Spleen (tissue), 7 donors: ENCODE measurements around the gene C11orf91.

Experiments used
- POLR2A ChIP-seq, 3 donors: fragments of 450-650 bp; IDR thresholded peaks; one replicate each; pipeline ENCODE4 v1.5.1; 2017; ENCODE audit warnings: antibody characterized with exemption in 3 of 3, mild to moderate bottlenecking in 1 of 3
- TF ChIP-seq, protein P1 (sequence below), 11 experiments: fragments of 200-600 bp in 7 of 11; fragments of 450-650 bp in 4 of 11; sonication (generic) in 4 of 11; IDR thresholded peaks in 8 of 11; conservative IDR thresholded peaks in 3 of 11; 1 replicate in 7 of 11; 2 replicates in 4 of 11; pipeline versions ENCODE4 v1.4.0 to v1.8.0; 2016 to 2021; ENCODE audit warnings: antibody characterized with exemption in 11 of 11, inconsistent platforms in 4 of 11, mild to moderate bottlenecking in 1 of 11
- donor health status: DM: no; HTN: no; CAD: no; lungs with moderate emphysema.
- donor health status: DM: no; HTN: no; CAD: no.
- donor health status: DM: no; HTN: no; CAD: no.

DNA sequence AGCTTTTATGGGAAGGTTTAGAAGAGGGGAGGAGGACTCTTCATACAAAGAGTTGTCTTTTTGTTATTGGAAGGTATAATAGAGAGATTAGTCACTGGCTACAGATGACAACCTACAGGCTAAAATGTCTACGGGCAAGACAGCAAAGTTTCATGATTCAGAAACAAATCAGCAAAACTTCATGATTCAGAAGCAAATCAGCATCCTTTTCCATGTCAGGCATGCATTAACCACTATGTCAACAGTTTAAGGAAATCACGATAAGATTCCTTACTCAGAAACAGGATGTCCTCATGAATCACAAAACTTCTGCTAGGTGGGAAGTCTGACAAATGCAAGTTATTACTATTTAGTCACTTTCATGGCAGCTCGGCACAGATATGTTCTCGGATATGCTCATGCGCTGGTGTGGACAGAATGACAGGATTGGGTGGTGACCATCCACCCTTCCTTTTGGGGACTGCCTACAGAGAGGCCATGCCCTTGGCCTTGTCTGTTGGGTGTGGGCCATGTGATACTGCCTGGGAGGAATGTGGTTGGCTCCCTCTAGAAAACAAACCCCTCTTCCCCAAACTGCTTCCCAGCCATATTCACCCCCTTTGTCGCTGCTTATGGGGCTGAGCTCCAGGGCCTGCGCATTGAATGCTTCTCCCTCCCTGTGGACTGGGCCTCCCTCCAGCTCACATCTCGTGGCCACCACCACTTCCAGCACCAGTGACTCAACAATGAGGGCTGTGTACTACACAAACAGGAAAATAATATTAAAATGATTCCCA lies 10.1 kb downstream of the C11orf91 start:
- TF ChIP-seq, protein P1, sequence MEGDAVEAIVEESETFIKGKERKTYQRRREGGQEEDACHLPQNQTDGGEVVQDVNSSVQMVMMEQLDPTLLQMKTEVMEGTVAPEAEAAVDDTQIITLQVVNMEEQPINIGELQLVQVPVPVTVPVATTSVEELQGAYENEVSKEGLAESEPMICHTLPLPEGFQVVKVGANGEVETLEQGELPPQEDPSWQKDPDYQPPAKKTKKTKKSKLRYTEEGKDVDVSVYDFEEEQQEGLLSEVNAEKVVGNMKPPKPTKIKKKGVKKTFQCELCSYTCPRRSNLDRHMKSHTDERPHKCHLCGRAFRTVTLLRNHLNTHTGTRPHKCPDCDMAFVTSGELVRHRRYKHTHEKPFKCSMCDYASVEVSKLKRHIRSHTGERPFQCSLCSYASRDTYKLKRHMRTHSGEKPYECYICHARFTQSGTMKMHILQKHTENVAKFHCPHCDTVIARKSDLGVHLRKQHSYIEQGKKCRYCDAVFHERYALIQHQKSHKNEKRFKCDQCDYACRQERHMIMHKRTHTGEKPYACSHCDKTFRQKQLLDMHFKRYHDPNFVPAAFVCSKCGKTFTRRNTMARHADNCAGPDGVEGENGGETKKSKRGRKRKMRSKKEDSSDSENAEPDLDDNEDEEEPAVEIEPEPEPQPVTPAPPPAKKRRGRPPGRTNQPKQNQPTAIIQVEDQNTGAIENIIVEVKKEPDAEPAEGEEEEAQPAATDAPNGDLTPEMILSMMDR (IDR thresholded peaks at IDR 0.05 in 8 of 11, conservative IDR thresholded peaks at IDR 0.05 in 3 of 11), result no peak
- no peak for TF ChIP-seq POLR2A (IDR thresholded peaks at IDR 0.05)
